ENCODE measurements around the gene FMN1.

DNA sequence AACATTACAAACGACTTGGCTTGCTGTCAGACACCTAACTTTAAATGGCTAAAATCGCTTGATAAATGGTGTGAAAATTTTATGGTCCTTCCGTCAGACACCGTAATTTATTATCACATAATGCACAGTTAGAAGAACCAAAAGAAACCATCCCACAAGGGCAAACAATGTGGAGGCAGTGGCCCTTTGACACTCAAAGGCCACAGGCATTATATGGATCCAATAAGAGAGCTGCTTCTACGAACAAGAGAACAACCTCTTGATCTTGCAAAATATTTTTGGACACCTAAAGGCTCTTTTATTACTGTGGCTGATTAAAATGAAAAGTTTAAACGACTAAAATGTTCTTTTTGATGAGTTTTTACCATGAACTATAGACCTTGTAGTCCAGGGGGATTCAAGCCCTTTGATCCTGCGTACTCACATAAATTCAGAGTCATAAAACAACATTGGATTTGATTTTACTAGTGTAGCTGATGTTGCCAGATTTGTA, 202.8 kb downstream of the FMN1 start:
- TF ChIP-seq, protein P1, sequence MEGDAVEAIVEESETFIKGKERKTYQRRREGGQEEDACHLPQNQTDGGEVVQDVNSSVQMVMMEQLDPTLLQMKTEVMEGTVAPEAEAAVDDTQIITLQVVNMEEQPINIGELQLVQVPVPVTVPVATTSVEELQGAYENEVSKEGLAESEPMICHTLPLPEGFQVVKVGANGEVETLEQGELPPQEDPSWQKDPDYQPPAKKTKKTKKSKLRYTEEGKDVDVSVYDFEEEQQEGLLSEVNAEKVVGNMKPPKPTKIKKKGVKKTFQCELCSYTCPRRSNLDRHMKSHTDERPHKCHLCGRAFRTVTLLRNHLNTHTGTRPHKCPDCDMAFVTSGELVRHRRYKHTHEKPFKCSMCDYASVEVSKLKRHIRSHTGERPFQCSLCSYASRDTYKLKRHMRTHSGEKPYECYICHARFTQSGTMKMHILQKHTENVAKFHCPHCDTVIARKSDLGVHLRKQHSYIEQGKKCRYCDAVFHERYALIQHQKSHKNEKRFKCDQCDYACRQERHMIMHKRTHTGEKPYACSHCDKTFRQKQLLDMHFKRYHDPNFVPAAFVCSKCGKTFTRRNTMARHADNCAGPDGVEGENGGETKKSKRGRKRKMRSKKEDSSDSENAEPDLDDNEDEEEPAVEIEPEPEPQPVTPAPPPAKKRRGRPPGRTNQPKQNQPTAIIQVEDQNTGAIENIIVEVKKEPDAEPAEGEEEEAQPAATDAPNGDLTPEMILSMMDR (IDR thresholded peaks at IDR 0.05) = no peak
- no peak for TF ChIP-seq POLR2A (IDR thresholded peaks at IDR 0.05)
